ENCODE measurements around the gene STUM.

DNA sequence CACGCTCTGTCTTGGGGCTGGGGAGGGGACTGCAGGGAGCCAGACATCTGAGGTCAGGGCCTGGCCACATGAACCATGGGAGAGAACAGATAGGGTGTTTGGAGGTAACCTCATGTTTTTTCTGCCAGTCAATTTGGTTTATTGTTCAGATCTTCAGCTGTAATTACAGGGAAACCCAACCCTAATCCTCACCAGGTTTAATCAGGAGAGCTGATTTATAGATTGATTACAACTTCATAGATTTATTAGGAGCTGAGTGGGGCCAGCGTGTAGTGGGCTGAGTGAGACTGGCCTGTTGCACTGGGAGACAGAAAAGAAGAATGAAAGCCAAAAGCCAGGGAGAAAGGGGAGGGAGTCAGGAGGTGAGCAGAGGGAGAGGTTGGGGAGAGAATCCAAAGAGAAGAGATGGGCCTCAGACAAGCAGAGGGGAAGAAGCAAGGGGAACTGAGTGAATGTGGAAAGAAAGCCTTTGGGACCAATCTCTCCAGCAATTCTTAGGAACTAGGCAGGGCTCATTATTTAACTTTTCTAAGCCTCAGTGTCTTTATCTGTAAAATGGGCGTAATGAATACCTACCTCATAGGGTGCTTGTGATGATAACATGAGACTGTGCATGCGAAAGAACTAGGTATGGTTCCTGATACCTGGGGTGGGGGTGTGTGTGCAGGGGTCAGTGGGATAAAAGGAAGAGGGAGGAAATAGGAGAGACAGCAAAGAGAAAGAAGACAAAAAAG lies 17.0 kb upstream of the STUM start:
- TF ChIP-seq, protein P1, sequence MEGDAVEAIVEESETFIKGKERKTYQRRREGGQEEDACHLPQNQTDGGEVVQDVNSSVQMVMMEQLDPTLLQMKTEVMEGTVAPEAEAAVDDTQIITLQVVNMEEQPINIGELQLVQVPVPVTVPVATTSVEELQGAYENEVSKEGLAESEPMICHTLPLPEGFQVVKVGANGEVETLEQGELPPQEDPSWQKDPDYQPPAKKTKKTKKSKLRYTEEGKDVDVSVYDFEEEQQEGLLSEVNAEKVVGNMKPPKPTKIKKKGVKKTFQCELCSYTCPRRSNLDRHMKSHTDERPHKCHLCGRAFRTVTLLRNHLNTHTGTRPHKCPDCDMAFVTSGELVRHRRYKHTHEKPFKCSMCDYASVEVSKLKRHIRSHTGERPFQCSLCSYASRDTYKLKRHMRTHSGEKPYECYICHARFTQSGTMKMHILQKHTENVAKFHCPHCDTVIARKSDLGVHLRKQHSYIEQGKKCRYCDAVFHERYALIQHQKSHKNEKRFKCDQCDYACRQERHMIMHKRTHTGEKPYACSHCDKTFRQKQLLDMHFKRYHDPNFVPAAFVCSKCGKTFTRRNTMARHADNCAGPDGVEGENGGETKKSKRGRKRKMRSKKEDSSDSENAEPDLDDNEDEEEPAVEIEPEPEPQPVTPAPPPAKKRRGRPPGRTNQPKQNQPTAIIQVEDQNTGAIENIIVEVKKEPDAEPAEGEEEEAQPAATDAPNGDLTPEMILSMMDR (IDR thresholded peaks at IDR 0.05): no peak
- no peak for TF ChIP-seq EZH2 (IDR thresholded peaks at IDR 0.05)

All from neural progenitor cell (in vitro differentiated cells).